Measurements from ENCODE around the gene PRELP. TPM values are rescaled to one million over a fixed set of nuclear protein-coding genes. Genes with fewer than 3 reads are reported as not detected.

PRELP gene
- total and polyA plus RNA-seq, 4 donors, result 0.09 to 5.8 (median 3.6) TPM

GRCh38 chr1:203539831-203540546 is 64.4 kb downstream of the PRELP start:
- H3K4me1 ChIP-seq (ENCODE audit: control insufficient read depth in 4 of 4, insufficient read depth in 4 of 4, low read length in 3 of 4), result peaks cover 7 to 20% (median 12%) of the 10 kb centered on the region in 4 donors
- no peaks in the 10 kb centered on the region for H3K27me3 ChIP-seq (ENCODE audit: control insufficient read depth in 4 of 4, insufficient read depth in 4 of 4, low read length in 3 of 4)
- H3K9ac ChIP-seq (ENCODE audit: low read depth in 1 of 2, low read length in 2 of 2), result no peak overlapping the region
- peak overlapping the region in 1 of 2 donors; percentile 11 for H3K27ac ChIP-seq (ENCODE audit: low read depth in 1 of 2, low read length in 2 of 2)
- H3K36me3 ChIP-seq (ENCODE audit: control insufficient read depth in 4 of 4, insufficient read depth in 3 of 4, low read depth in 1 of 4, low read length in 3 of 4), result no peaks in the 10 kb centered on the region
- 75% methylated on average over 5 of the region's 5 CpGs for WGBS
- no peak for DNase-seq (ENCODE audit: low spot score)
- TF ChIP-seq FOXA2 (IDR thresholded peaks at IDR 0.05), result no peak
- TF ChIP-seq MAX (IDR thresholded peaks at IDR 0.05), result no peak
- no peak for TF ChIP-seq HNF4G (IDR thresholded peaks at IDR 0.05)
- no peak for TF ChIP-seq NR2F2 (IDR thresholded peaks at IDR 0.05)
- TF ChIP-seq SP1 (IDR thresholded peaks at IDR 0.05), result peak; percentile 85
- peak in 1 of 2 donors; percentile 79 for TF ChIP-seq EGR1 (IDR thresholded peaks at IDR 0.05; ENCODE audit: low read depth in 2 of 2)
- peak; percentile 36 for TF ChIP-seq ATF3 (IDR thresholded peaks at IDR 0.05)
- TF ChIP-seq YY1 (IDR thresholded peaks at IDR 0.05), result peak; percentile 73
- TF ChIP-seq RXRA (IDR thresholded peaks at IDR 0.05), result peak; percentile 93 to 95
- no peak for TF ChIP-seq CTCF (IDR thresholded peaks at IDR 0.05; ENCODE audit: low read depth, low read length, missing input control)
- no peak for TF ChIP-seq TAF1 (conservative IDR thresholded peaks at IDR 0.05)
- TF ChIP-seq GABPA (IDR thresholded peaks at IDR 0.05 in 1 of 2, conservative IDR thresholded peaks at IDR 0.05 in 1 of 2), result peak in 1 of 2 donors; percentile 22
- no peak for TF ChIP-seq FOXA1 (IDR thresholded peaks at IDR 0.05)
- TF ChIP-seq HNF4A (conservative IDR thresholded peaks at IDR 0.05), result peak; percentile 67 to 79
- TF ChIP-seq ZBTB33 (IDR thresholded peaks at IDR 0.05), result peak; percentile 80
- TF ChIP-seq RAD21 (IDR thresholded peaks at IDR 0.05), result peak; percentile 47 to 51
- peak in 1 of 2 donors; percentile 71 for TF ChIP-seq JUND (IDR thresholded peaks at IDR 0.05)
- TF ChIP-seq REST (IDR thresholded peaks at IDR 0.05), result peak; percentile 62
- H3K4me3 ChIP-seq (ENCODE audit: low read depth in 1 of 3, low read length in 3 of 3), result no peak overlapping the region
- no peaks in the 10 kb centered on the region for H3K9me3 ChIP-seq (ENCODE audit: control insufficient read depth in 4 of 4, low read length in 3 of 4)

Other genes with a start within 250 kb of the PRELP start
- gene CHIT1, start 246.1 kb upstream of the PRELP start, total RNA-seq, result under 1 TPM in 1 of 2 donors, not detected in 1; under 0.01 TPM
- gene CHIT1, start 246.1 kb upstream of the PRELP start, polyA plus RNA-seq, result under 1 TPM in 1 of 2 donors, not detected in 1; 0.07 TPM
- gene BTG2, start 170.3 kb upstream of the PRELP start, total RNA-seq, result 10 to 100 TPM in 1 of 2 donors, 1 to 10 TPM in 1; 4.7 to 52.5 TPM
- gene BTG2, start 170.3 kb upstream of the PRELP start, polyA plus RNA-seq, result 1 to 10 TPM; 3.8 to 4.9 TPM
- gene FMOD, start 124.7 kb upstream of the PRELP start, total RNA-seq, result 1 to 10 TPM; 2.1 to 2.7 TPM
- 1 to 10 TPM; 1.0 to 7.0 TPM for gene FMOD, start 124.7 kb upstream of the PRELP start, polyA plus RNA-seq
- not detected for gene OPTC, start 18.3 kb downstream of the PRELP start, total RNA-seq
- not detected for gene OPTC, start 18.3 kb downstream of the PRELP start, polyA plus RNA-seq
- 10 to 100 TPM; 38.6 to 43.6 TPM for gene ATP2B4, start 151.0 kb downstream of the PRELP start, total RNA-seq
- 10 to 100 TPM in 1 of 2 donors, 1 to 10 TPM in 1; 9.6 to 30.6 TPM for gene ATP2B4, start 151.0 kb downstream of the PRELP start, polyA plus RNA-seq

Data from liver (tissue), 9 donors.